Renal cortical epithelial cell (primary cell): ENCODE results near the gene PRR7. TPM values are rescaled to one million over a fixed set of nuclear protein-coding genes. Genes with fewer than 3 reads are reported as not detected.

Experiments
- DNase-seq: peaks from one replicate; pipeline ENCODE4 v3.0.0-alpha.2; 2011; ENCODE audit warnings: low read depth
- total RNA-seq: library from RNA; depleted of rRNA; stranded (reverse); fragments of >200 nt; gene quantifications from 2 replicates; pipeline ENCODE4 v1.2.3, GENCODE V29; 2014

PRR7 gene
- total RNA-seq, 1 donor from 2014 or later = 11.0 TPM

- DNase-seq = no peak
Measured at GRCh38 chr5:177498013-177498787, 51.6 kb downstream of the PRR7 start.

DNA sequence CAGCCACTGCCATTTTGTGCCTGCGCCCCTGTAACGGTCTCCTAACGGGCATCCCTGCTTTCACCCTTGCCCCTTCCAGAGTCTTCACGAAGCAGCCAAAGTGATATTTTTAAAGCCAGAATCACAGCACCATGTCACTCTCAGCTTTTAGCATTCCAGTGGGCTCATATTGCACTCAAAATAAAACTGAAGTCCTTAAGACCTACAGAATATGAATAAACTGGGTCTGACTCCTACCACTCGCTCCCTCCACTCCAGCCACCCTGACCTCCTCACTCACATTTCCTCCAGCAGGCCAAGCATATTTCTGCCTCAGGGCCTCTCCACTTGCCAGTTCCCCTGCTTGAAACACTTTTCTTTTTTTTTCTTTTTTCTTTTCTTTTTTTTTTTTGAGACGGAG, 53.2 kb downstream of the PRR7 start:
- no peak for DNase-seq

DNA sequence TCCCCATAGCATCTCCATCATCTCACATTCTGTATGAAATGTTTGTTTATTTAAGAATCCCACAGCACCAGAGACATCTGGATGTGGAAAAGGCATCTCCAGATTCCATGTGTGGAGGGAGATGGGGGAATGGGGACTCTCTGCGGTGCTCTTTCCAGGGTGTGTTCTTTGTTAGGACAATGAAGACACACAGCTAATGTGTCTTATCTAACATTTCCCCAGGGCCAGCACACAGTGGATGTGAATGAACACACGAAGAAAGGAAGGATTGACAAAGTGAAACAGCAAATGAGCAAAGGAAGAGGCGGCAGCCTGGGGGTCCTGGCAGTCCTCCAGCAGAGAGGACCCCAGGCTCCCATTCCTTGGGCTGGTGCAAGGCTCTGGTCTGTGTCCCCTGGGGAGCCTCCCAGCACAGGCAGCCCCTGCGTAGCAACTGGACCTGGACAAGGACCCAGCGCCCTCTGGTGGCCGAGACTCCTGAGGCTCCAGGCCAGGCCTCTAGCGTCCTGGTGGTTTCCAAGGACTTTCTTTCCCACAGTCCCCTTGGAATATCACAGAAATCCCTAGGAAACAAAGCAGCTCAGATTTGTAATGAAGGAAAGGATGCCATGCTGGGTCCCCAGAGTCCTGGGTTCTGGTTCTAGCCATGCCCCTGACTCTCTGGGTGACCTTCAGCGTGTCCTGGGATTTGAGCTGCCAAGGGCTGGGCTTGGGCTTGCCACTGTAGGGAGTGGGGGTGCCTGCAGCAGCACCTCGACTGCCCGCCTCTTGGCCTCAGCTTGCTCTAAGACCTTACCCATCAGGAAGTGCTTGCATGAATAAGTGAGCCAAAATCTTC, 54.3 kb downstream of the PRR7 start:
- peak; percentile 52 for DNase-seq

DNA sequence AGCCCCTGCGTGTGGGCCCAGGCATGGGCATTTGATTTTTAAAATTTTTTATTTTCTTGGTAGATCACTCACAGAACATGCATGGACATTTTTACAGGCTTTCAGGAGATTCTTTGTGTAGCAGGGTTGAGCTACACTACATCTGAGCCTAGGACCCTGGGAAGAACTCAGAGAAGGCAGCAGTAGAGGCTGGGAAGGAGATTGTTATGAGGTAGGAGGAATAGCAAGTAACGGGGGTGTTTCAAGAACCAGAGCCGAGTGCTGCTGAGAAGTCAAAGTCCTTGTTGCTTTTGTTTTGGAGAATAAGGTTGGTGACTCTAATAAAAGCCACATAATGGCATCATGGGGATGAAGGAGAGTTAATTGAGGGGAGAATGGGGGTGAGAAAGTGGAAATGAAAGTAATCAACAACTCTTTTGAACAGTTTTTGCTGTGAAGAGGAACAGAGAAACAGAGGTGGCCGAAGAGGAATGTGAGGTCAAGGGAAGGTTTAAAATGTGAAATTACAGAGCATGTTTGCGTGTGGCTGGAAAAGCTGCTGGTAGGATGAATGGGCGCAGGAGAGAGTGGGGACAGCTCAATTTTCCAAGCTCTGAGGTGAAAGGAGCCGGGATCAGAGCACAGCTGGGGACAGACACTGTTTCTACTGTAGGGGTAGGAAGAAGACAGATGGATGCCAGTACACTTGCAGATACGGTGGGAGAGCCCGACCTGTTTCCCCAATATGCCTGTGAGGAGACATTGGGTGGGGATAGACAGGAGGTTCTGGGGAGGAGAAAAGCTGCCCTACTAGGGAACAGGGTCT, 55.5 kb downstream of the PRR7 start:
- no peak for DNase-seq

DNA sequence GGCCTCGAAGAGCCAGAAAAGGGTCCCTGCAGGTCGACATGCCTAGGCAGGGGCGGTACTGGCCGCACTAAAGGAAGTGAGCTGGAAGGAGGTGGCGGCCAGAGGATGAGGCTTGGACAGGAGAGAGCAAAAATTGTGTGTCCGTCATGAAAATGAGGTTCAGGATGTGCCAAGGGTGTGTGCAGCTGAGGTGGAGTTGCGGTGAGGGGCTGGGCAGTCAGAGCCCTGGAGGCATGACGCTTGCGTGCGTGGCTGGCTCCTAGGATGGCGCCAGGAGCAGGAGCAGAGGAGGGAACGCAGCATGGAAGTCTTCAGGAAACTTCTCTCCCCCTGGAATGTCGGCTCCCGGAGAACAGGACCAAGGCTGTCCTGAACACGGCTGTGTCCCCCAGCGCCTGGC, 56.3 kb downstream of the PRR7 start:
- no peak for DNase-seq

DNA sequence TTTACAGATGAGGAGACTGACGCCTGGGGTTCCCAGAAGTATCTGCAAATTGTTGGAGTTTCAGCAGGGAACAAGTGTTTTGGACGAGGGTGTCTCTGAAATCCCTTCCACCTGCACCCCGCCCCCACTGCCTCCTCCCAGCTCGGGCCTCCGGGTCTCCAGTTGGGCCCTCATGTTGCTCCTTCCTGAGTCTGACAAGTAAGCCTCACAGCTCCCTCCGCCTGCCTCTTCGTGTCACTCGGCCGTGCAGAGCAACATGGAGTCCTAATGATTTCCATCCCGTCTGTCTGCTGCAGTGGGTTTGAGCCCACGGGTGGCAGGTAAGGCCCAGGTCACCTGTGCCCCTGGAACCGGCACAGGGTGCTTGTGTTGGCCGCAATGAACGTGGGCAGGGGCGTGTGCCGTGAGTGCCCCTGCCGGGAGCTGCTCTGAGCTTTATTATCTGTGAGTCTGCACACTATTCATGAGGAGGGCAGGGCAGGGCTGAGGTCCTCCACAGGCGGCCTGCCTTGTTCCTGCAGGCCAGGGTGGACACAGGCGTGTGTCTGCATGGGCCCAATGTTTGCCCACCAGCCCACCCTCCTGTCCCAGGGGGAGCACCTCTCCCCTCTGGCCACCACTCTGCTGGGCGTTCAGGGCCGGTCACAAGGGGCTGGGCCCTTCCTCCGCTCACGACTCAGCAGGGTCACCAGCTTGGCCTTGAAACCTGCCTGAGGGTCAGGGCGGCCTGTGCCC, 56.9 kb downstream of the PRR7 start:
- DNase-seq = no peak

DNA sequence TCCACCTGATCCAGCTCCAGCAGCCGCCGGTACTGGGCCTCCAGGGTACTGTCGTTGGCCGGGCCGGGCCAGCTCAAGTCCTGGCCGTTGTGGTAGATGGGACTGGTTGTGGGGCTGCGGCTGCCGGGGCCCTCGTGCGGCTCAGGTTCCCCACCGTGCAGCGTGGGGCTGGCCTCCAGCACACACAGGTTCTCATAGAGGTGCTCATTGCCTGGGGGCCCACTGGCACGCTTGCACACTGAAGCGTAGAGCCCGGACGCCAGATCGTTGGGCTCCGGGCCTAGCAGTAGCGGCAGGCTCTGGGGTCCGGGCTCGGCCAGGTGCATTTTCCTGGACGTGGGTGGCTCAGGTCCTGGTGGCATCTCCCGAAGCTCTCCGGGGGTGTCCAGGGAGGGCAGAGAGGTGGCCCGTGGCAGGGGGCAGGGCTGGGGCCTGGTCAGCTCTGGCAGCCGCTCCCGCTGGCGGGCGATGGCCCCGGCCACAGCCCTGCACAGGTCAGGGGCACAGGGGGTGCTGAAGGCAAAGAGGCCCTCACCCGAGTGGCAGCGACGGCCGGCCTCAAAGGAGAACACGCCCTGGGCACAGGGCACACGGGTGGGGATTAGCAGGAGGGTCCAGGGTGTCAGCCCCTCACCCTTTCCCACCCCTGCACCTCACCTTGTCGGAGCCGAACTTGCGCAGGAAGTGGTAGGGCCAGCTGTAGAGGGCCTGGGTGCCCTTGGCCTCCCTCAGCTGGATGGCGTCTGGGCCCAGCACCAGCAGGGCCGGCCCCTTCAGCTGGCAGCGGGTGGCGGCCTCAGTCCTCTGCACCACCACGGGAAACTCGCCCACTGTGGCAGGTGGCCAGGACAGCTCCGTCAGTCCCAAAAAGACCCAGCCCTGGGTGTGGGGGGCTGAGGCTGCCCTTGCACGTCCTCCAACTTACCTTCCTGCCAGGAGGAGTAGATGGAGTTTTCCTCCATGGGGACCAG, 57.8 kb downstream of the PRR7 start:
- no peak for DNase-seq

DNA sequence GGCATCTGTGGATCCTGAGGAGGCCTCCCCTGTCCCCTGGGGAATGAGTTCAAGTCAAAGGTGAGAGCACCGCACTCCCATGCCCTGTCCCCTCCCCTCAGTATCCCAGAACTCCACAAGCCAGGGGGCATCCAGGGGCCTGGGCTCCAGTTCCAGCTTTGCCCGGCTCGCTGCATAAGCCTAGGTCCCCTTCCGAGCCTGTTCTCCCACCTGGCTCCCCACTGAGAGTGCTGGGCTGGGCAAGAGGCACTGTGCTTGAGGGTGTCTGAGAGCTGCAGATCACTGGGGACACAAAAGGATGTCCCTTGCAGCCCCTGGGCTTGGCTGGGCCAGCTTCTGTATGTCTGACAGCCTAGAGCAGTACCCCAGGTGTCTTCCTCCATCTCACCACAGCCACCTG, 58.5 kb downstream of the PRR7 start:
- DNase-seq = no peak

Other genes with a start within 250 kb of the PRR7 start
- 13.5 and 23.0 TPM in 2 replicates for gene RAB24, start 143.1 kb upstream of the PRR7 start, total RNA-seq
- gene PRELID1, start 143.0 kb upstream of the PRR7 start, total RNA-seq = 52.0 and 115 TPM in 2 replicates
- 1.4 and 3.6 TPM in 2 replicates for gene MXD3, start 134.9 kb upstream of the PRR7 start, total RNA-seq
- gene LMAN2, start 95.1 kb upstream of the PRR7 start, total RNA-seq = 242 and 337 TPM in 2 replicates
- gene RGS14, start 88.9 kb upstream of the PRR7 start, total RNA-seq = 11.1 and 30.2 TPM in 2 replicates
- gene SLC34A1, start 62.4 kb upstream of the PRR7 start, total RNA-seq = 0.05 TPM in 1 of 2 replicates, not detected in the other
- not detected in 2 replicates for gene PFN3, start 46.2 kb upstream of the PRR7 start, total RNA-seq
- gene F12, start 37.2 kb upstream of the PRR7 start, total RNA-seq = 3.1 and 5.9 TPM in 2 replicates
- gene GRK6, start 20.1 kb upstream of the PRR7 start, total RNA-seq = 21.3 and 31.1 TPM in 2 replicates
- 191 and 241 TPM in 2 replicates for gene DBN1, start 26.8 kb downstream of the PRR7 start, total RNA-seq
- 103 and 161 TPM in 2 replicates for gene PDLIM7, start 50.8 kb downstream of the PRR7 start, total RNA-seq
- 0.17 and 13.6 TPM in 2 replicates for gene DOK3, start 63.0 kb downstream of the PRR7 start, total RNA-seq
- gene DDX41, start 70.1 kb downstream of the PRR7 start, total RNA-seq = 74.0 and 141 TPM in 2 replicates
- gene FAM193B, start 107.7 kb downstream of the PRR7 start, total RNA-seq = 7.3 and 25.4 TPM in 2 replicates
- gene TMED9, start 145.4 kb downstream of the PRR7 start, total RNA-seq = 168 and 181 TPM in 2 replicates
- 31.6 and 36.2 TPM in 2 replicates for gene B4GALT7, start 153.3 kb downstream of the PRR7 start, total RNA-seq